H9 (cell line): ENCODE results near the gene WNT6. TPM values are rescaled to one million over a fixed set of nuclear protein-coding genes. Genes with fewer than 3 reads are reported as not detected.

Source experiments
- DNase-seq: peaks from one replicate; pipeline ENCODE4 v3.0.0-alpha.2; 2017
- H2AFZ ChIP-seq: one replicate; pipeline ENCODE4 v1.6.1; 2013; ENCODE audit warnings: mild to moderate bottlenecking, low read length, control low read depth, moderate library complexity
- H2AK5ac ChIP-seq: 2 replicates; pipeline ENCODE4 v1.6.1; 2013; ENCODE audit warnings: low read length, control low read depth, mixed read lengths; ENCODE audit not compliant: insufficient read length
- H2BK120ac ChIP-seq: one replicate; pipeline ENCODE4 v1.6.1; 2013; ENCODE audit warnings: low read depth, mild to moderate bottlenecking, low read length, control low read depth, inconsistent platforms; ENCODE audit not compliant: poor library complexity, severe bottlenecking
- H2BK12ac ChIP-seq: 2 replicates; pipeline ENCODE4 v1.6.1; 2013; ENCODE audit warnings: low read length, control low read depth, mixed read lengths, low read depth; ENCODE audit not compliant: insufficient read length
- H2BK15ac ChIP-seq: 2 replicates; pipeline ENCODE4 v1.6.1; 2013; ENCODE audit warnings: low read depth, low read length, control low read depth
- H2BK20ac ChIP-seq: one replicate; pipeline ENCODE4 v1.6.1; 2013; ENCODE audit warnings: low read depth, mild to moderate bottlenecking, low read length, control low read depth, inconsistent platforms; ENCODE audit not compliant: poor library complexity, severe bottlenecking
- H2BK5ac ChIP-seq: 2 replicates; pipeline ENCODE4 v1.6.1; 2013; ENCODE audit warnings: low read length, control low read depth, mixed read lengths; ENCODE audit not compliant: insufficient read length
- H3K14ac ChIP-seq: 2 replicates; pipeline ENCODE4 v1.6.1; 2013; ENCODE audit warnings: low read length, control low read depth; ENCODE audit not compliant: insufficient read depth
- H3K18ac ChIP-seq: 2 replicates; pipeline ENCODE4 v1.6.1; 2013; ENCODE audit warnings: low read depth, mild to moderate bottlenecking, mixed read lengths, low read length, control low read depth; ENCODE audit not compliant: insufficient read length
- H3K23ac ChIP-seq: 2 replicates; pipeline ENCODE4 v1.6.1; 2013; ENCODE audit warnings: low read length, control low read depth, mixed read lengths, low read depth; ENCODE audit not compliant: insufficient read length
- H3K23me2 ChIP-seq: 2 replicates; pipeline ENCODE4 v1.6.1; 2013; ENCODE audit warnings: low read depth, mild to moderate bottlenecking, mixed read lengths, low read length, control low read depth; ENCODE audit not compliant: insufficient read length, poor library complexity, severe bottlenecking
- H3K27ac ChIP-seq: 2 replicates; pipeline ENCODE4 v1.5.1; 2013; ENCODE audit warnings: low read length, control low read depth, mixed read lengths, low read depth; ENCODE audit not compliant: insufficient read length
- H3K27me3 ChIP-seq: 2 replicates; pipeline ENCODE4 v1.6.1; 2013; ENCODE audit warnings: low read length, control low read depth, inconsistent platforms; ENCODE audit not compliant: insufficient read depth
- H3K4ac ChIP-seq: 2 replicates; pipeline ENCODE4 v1.6.1; 2013; ENCODE audit warnings: low read depth, mild to moderate bottlenecking, control low read depth, inconsistent platforms, low read length, moderate library complexity
- H3K4me1 ChIP-seq: 2 replicates; pipeline ENCODE4 v1.6.1; 2013; ENCODE audit warnings: low read length, control low read depth, inconsistent platforms; ENCODE audit not compliant: insufficient read depth
- H3K4me2 ChIP-seq: 2 replicates; pipeline ENCODE4 v1.6.1; 2013; ENCODE audit warnings: low read length, control low read depth, mixed read lengths; ENCODE audit not compliant: insufficient read length, insufficient read depth
- H3K56ac ChIP-seq: 2 replicates; pipeline ENCODE4 v1.6.1; 2013; ENCODE audit warnings: low read depth, mild to moderate bottlenecking, mixed read lengths, low read length, control low read depth; ENCODE audit not compliant: insufficient read length
- H3K79me1 ChIP-seq: 2 replicates; pipeline ENCODE4 v1.6.1; 2013; ENCODE audit warnings: low read depth, mild to moderate bottlenecking, moderate library complexity, low read length, control low read depth, inconsistent platforms; ENCODE audit not compliant: insufficient read depth, poor library complexity, severe bottlenecking
- H3K79me2 ChIP-seq: 2 replicates; pipeline ENCODE4 v1.6.1; 2013; ENCODE audit warnings: low read length, control low read depth, inconsistent platforms; ENCODE audit not compliant: insufficient read depth
- H3K9ac ChIP-seq: 2 replicates; pipeline ENCODE4 v1.6.1; 2013; ENCODE audit warnings: low read length, control low read depth, mixed read lengths; ENCODE audit not compliant: insufficient read length; ENCODE audit errors: extremely low read depth
- H3K9me3 ChIP-seq: one replicate; pipeline ENCODE4 v1.6.1; 2013; ENCODE audit warnings: low read depth, low read length, inconsistent platforms; ENCODE audit not compliant: control insufficient read depth
- H3T11ph ChIP-seq: one replicate; pipeline ENCODE4 v1.6.1; 2013; ENCODE audit warnings: mild to moderate bottlenecking, low read length, control low read depth, inconsistent platforms
- H4K20me1 ChIP-seq: one replicate; pipeline ENCODE4 v1.6.1; 2013; ENCODE audit not compliant: control insufficient read depth, insufficient read length, insufficient read depth
- H4K5ac ChIP-seq: 2 replicates; pipeline ENCODE4 v1.6.1; 2013; ENCODE audit warnings: low read depth, mild to moderate bottlenecking, mixed read lengths, low read length, control low read depth; ENCODE audit not compliant: insufficient read length
- H4K8ac ChIP-seq: replicated peaks from 2 replicates; pipeline ENCODE4 v1.6.1; 2013; ENCODE audit warnings: low read length, control low read depth, mixed read lengths, low read depth; ENCODE audit not compliant: insufficient read length
- H4K91ac ChIP-seq: 2 replicates; pipeline ENCODE4 v1.6.1; 2013; ENCODE audit warnings: low read depth, mild to moderate bottlenecking, moderate library complexity, mixed read lengths, low read length, control low read depth; ENCODE audit not compliant: insufficient read length
- H3K27ac Mint-ChIP-seq, 3 experiments: 2 replicates in 2 of 3; 3 replicates in 1 of 3; pipeline ENCODE4 v1.8.0; 2020 to 2021; ENCODE audit warnings: mixed read lengths in 3 of 3, mild to moderate bottlenecking in 1 of 3, moderate library complexity in 1 of 3
- H3K27me3 Mint-ChIP-seq: 2 replicates; pipeline ENCODE4 v1.8.0; 2021; ENCODE audit warnings: low read depth, mild to moderate bottlenecking, moderate library complexity, mixed read lengths
- H3K36me3 Mint-ChIP-seq, 3 experiments: 2 replicates in 2 of 3; 3 replicates in 1 of 3; pipeline ENCODE4 v1.8.0; 2020 to 2021; ENCODE audit warnings: low read depth in 3 of 3, mixed read lengths in 3 of 3; ENCODE audit not compliant: insufficient read depth in 1 of 3
- H3K4me1 Mint-ChIP-seq, 2 experiments: 2 replicates each; pipeline ENCODE4 v1.8.0; 2020; ENCODE audit warnings: mixed read lengths in 2 of 2
- H3K4me3 Mint-ChIP-seq, 2 experiments: 2 replicates in 1 of 2; 3 replicates in 1 of 2; pipeline ENCODE4 v1.8.0; 2020 to 2021; ENCODE audit warnings: mild to moderate bottlenecking in 2 of 2, mixed read lengths in 2 of 2, moderate library complexity in 1 of 2
- H3K9me3 Mint-ChIP-seq, 2 experiments: 2 replicates in 1 of 2; 3 replicates in 1 of 2; pipeline ENCODE4 v1.8.0; 2020; ENCODE audit warnings: mild to moderate bottlenecking in 2 of 2, mixed read lengths in 2 of 2, moderate library complexity in 1 of 2
- WGBS: extraction: QIAGEN DNeasy Blood & Tissue Kit; methylation state at CpG from one replicate; pipeline ENCODE4 v1.1.7; 2013; ENCODE audit warnings: missing lambda C conversion rate, low lambda C conversion rate, mixed read lengths; ENCODE audit not compliant: insufficient read length; ENCODE audit errors: extremely low coverage; 5-methylcytosine and 5-hydroxymethylcytosine counted together
- total RNA-seq: library from RNA; stranded (reverse); gene quantifications from 2 replicates; pipeline ENCODE4 v1.2.1, GENCODE V29; 2021
- TF ChIP-seq, protein P1 (sequence below): fragments of 200-600 bp; sonication (generic); conservative IDR thresholded peaks from 3 replicates; pipeline ENCODE4 v1.8.0; 2021; ENCODE audit warnings: antibody characterized with exemption, mild to moderate bottlenecking

The WNT6 gene
- total RNA-seq, 1 experiment from 2014 or later = not detected

DNA sequence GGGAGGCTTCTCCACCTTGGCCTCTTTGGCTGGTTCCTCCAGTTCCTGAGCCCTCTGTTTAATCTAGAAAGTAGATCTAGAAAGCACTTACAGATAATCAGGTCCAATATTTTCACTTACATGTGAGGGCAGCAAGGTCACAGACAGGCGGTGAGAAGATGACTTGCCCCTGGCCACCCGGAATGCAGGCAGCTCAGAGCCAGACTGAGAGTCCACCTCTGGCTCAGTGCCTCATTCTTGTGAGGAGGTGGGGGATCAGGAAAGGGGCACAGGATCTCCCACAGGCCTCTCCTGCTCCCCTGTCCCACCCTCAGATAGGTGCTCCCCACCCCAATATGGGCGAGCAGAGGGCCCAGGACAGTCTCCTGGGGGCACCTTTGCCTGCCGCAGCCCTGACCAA is 5.8 kb downstream of the WNT6 start:
- no peaks in the 10 kb centered on the region for H3K23me2 ChIP-seq
- no peak overlapping the region; a peak in 1 of 5 replicates for H3K4me3 Mint-ChIP-seq
- H3K18ac ChIP-seq = no peak overlapping the region
- H3K56ac ChIP-seq = no peak overlapping the region
- no peak overlapping the region for H4K8ac ChIP-seq
- no peak for DNase-seq
- peaks cover 9 to 10% of the 10 kb centered on the region in 2 experiments for H3K4me1 Mint-ChIP-seq
- H3K4ac ChIP-seq = no peak overlapping the region
- no peaks in the 10 kb centered on the region for H3K79me2 ChIP-seq
- peaks cover 72% of the 10 kb centered on the region for H3K27me3 ChIP-seq
- no peak overlapping the region for H3K23ac ChIP-seq
- peaks cover 2% of the 10 kb centered on the region; the same call in 1 of the 2 replicates for H3K4me1 ChIP-seq
- H3K14ac ChIP-seq = no peak overlapping the region; the same call in 1 of the 2 replicates
- no peaks in the 10 kb centered on the region; a peak in 2 of 5 replicates for H3K9me3 Mint-ChIP-seq
- no peaks in the 10 kb centered on the region for H3K79me1 ChIP-seq
- no peak overlapping the region for H2AK5ac ChIP-seq
- H2BK15ac ChIP-seq = no peak overlapping the region
- no peak overlapping the region for H2BK20ac ChIP-seq
- no peak overlapping the region for H3T11ph ChIP-seq
- H3K27me3 Mint-ChIP-seq = peaks cover 97% of the 10 kb centered on the region
- no peaks in the 10 kb centered on the region for H3K9me3 ChIP-seq
- no CpG with 5 or more reads among the region's 4 CpGs for WGBS
- no peak overlapping the region for H4K5ac ChIP-seq
- no peak overlapping the region for H3K27ac ChIP-seq
- TF ChIP-seq, protein P1, sequence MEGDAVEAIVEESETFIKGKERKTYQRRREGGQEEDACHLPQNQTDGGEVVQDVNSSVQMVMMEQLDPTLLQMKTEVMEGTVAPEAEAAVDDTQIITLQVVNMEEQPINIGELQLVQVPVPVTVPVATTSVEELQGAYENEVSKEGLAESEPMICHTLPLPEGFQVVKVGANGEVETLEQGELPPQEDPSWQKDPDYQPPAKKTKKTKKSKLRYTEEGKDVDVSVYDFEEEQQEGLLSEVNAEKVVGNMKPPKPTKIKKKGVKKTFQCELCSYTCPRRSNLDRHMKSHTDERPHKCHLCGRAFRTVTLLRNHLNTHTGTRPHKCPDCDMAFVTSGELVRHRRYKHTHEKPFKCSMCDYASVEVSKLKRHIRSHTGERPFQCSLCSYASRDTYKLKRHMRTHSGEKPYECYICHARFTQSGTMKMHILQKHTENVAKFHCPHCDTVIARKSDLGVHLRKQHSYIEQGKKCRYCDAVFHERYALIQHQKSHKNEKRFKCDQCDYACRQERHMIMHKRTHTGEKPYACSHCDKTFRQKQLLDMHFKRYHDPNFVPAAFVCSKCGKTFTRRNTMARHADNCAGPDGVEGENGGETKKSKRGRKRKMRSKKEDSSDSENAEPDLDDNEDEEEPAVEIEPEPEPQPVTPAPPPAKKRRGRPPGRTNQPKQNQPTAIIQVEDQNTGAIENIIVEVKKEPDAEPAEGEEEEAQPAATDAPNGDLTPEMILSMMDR = no peak
- H3K27ac Mint-ChIP-seq = no peak overlapping the region
- H4K91ac ChIP-seq = no peak overlapping the region
- no peak overlapping the region for H2BK12ac ChIP-seq
- H3K36me3 Mint-ChIP-seq = no peaks in the 10 kb centered on the region; a peak in 1 of 7 replicates
- H3K4me2 ChIP-seq = no peak overlapping the region
- no peaks in the 10 kb centered on the region for H4K20me1 ChIP-seq
- H2AFZ ChIP-seq = no peak overlapping the region
- H2BK5ac ChIP-seq = no peak overlapping the region
- no peak overlapping the region for H2BK120ac ChIP-seq
- H3K9ac ChIP-seq = no peak overlapping the region
